ENCODE measurements around the gene KLHL26.

- TF ChIP-seq CTCF (IDR thresholded peaks at IDR 0.05; ENCODE audit: insufficient read depth, low read length, poor library complexity, severe bottlenecking) (no peak), EZH2phosphoT487 (conservative IDR thresholded peaks at IDR 0.05; ENCODE audit: low read length) (no peak)
These were observed 19.3 kb upstream of the KLHL26 start for GRCh38 chr19:18617562-18617961.

All from SU-DHL-6 (cell line).